ENCODE data around the gene POLR3B.

GRCh38 chr12:106499628-106500027, 142.1 kb downstream of the POLR3B start:
- TF ChIP-seq REXO4 (CRISPR knock-in tag; IDR thresholded peaks at IDR 0.05; ENCODE audit: borderline replicate concordance): no peak
- TF ChIP-seq CHD2 (IDR thresholded peaks at IDR 0.05; ENCODE audit: low read depth, low read length): no peak
- no peak for TF ChIP-seq CTCF (CRISPR knock-in tag; IDR thresholded peaks at IDR 0.05)
- no peak for TF ChIP-seq ZSCAN25 (CRISPR knock-in tag; IDR thresholded peaks at IDR 0.05)
- TF ChIP-seq POLR2A (IDR thresholded peaks at IDR 0.05; ENCODE audit: insufficient read depth in 1 of 2, low read depth in 2 of 2, low read length in 2 of 2): no peak
- TF ChIP-seq GABPA (IDR thresholded peaks at IDR 0.05; ENCODE audit: low read depth, low read length): no peak
- TF ChIP-seq GABPA (CRISPR knock-in tag; IDR thresholded peaks at IDR 0.05; ENCODE audit: low read depth): no peak
- no peak for TF ChIP-seq NCOA2 (CRISPR knock-in tag; IDR thresholded peaks at IDR 0.05)
- no peak for TF ChIP-seq ZNF337 (CRISPR knock-in tag; IDR thresholded peaks at IDR 0.05; ENCODE audit: borderline replicate concordance, low read depth)
- TF ChIP-seq ATF7-NPFF (CRISPR knock-in tag; IDR thresholded peaks at IDR 0.05; ENCODE audit: low read depth): no peak
